ENCODE measurements around the gene NT5C3B.
A peak's percentile ranks its signal among the peaks of the same experiment; 100 is the strongest.

- peak; percentile 38 for TF ChIP-seq CTCF (IDR thresholded peaks at IDR 0.05; ENCODE audit: insufficient read depth, low read length, poor library complexity, severe bottlenecking)
- TF ChIP-seq EZH2phosphoT487 (conservative IDR thresholded peaks at IDR 0.05; ENCODE audit: low read length), result no peak
Measured at GRCh38 chr17:41786227-41787020, 49.6 kb downstream of the NT5C3B start, which contains the start of gene JUP.
